BE2C (cell line): Measurements from ENCODE around the gene TM2D3.

Experiments
- DNase-seq: peaks from one replicate; pipeline ENCODE4 v3.0.0-alpha.2; 2020
- H3K27me3 ChIP-seq: fragments of 250-450 bp; sonication (Bioruptor Pico); 2 replicates; pipeline ENCODE4 v1.5.1; 2020; ENCODE audit warnings: mild to moderate bottlenecking
- H3K36me3 ChIP-seq: fragments of 250-450 bp; sonication (Bioruptor Pico); 2 replicates; pipeline ENCODE4 v1.5.1; 2020; ENCODE audit warnings: mild to moderate bottlenecking
- H3K4me1 ChIP-seq: fragments of 250-450 bp; sonication (Bioruptor Pico); 2 replicates; pipeline ENCODE4 v1.5.1; 2020
- H3K4me3 ChIP-seq: 2 replicates; pipeline ENCODE4 v1.5.1; 2011; ENCODE audit warnings: low read depth, low read length
- H3K9me3 ChIP-seq: fragments of 250-450 bp; sonication (Bioruptor Pico); 2 replicates; pipeline ENCODE4 v1.5.1; 2020
- TF ChIP-seq, protein P1 (sequence below): IDR thresholded peaks from 2 replicates; pipeline ENCODE4 v1.5.1; 2012; ENCODE audit warnings: mild to moderate bottlenecking, low read depth, low read length

The TM2D3 gene

DNA sequence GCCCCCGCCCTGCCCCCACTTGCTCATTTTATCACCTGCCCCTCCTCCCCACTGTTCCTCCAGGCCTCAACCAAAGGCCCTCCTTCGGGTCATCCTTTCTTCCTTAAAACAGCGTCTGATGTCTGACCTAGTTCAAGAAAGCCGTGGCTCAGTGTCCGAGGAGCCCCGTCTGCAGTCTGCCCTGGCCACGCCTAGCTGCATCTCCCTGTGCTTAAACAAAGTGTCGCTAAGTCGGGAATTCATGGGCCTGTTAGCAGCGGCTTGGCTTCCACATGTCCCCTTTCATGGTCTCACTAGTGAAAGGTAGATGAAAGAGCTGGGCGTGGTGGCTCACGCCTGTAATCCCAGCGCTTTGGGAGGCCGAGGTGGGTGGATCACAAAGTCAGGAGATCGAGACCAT lies 41.2 kb downstream of the TM2D3 start:
- Histone ChIP-seq H3K4me1 (peaks cover 30% of the 10 kb centered on the region), H3K27me3 (no peaks in the 10 kb centered on the region), H3K9me3 (no peaks in the 10 kb centered on the region), H3K36me3 (no peaks in the 10 kb centered on the region), H3K4me3 (no peak overlapping the region)
- TF ChIP-seq, protein P1, sequence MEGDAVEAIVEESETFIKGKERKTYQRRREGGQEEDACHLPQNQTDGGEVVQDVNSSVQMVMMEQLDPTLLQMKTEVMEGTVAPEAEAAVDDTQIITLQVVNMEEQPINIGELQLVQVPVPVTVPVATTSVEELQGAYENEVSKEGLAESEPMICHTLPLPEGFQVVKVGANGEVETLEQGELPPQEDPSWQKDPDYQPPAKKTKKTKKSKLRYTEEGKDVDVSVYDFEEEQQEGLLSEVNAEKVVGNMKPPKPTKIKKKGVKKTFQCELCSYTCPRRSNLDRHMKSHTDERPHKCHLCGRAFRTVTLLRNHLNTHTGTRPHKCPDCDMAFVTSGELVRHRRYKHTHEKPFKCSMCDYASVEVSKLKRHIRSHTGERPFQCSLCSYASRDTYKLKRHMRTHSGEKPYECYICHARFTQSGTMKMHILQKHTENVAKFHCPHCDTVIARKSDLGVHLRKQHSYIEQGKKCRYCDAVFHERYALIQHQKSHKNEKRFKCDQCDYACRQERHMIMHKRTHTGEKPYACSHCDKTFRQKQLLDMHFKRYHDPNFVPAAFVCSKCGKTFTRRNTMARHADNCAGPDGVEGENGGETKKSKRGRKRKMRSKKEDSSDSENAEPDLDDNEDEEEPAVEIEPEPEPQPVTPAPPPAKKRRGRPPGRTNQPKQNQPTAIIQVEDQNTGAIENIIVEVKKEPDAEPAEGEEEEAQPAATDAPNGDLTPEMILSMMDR = no peak
- no peak for DNase-seq

GRCh38 chr15:101610611-101611000 lies 41.6 kb downstream of the TM2D3 start:
- Histone ChIP-seq H3K4me1 (peaks cover 26% of the 10 kb centered on the region), H3K27me3 (no peaks in the 10 kb centered on the region)
- no peak for DNase-seq

DNA sequence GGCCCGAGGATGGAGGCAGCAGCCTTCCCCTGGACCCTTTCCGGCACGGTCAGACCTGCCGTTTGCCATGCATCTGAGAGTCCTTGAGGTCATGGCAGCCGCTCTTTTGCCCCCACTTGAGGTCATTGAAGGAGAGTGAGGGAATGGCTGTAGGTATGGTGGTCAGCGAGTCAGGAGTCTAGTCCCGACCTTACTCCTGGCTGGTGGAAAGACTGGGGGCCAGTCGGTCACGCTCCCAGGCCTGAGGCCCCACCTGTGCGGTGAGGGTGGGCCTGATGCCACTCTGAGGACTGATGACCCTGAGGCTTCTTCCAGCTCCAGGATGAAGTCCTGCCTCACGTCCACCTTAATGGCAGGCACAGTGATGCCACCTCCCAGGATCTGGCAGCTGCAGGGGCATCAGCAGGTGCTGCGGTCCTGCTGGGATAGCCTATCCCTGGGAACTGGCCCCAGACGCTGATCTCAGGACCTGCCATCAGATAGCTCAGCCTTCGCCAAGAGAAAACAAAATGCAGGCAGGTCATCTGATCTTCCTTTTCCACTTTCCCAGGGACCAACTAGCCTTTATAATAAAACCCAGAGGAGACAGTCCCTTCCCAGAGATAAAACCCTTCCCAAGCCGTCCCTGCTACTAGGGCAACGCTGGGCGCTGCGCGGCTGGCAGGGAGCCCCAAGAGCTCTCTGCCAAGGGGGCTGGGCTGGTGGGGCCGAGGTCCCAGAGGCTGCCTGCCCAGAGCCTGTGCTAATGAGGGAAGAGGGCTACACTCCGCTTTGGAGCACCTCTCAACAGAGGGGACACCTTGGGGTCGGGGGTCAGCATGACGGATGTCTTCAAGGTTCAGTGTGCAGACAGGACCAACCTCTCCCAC lies 42.2 kb downstream of the TM2D3 start:
- Histone ChIP-seq H3K4me1 (peaks cover 24% of the 10 kb centered on the region), H3K36me3 (no peaks in the 10 kb centered on the region), H3K4me3 (no peak overlapping the region), H3K9me3 (no peaks in the 10 kb centered on the region), H3K27me3 (no peaks in the 10 kb centered on the region)
- DNase-seq = no peak
- TF ChIP-seq, protein P1 = no peak

More at GRCh38 chr15:101610611-101611000, 41.6 kb downstream of the TM2D3 start:
- H3K9me3 ChIP-seq = no peaks in the 10 kb centered on the region
- TF ChIP-seq, protein P1 = no peak
- H3K4me3 ChIP-seq = no peak overlapping the region
- H3K36me3 ChIP-seq = no peaks in the 10 kb centered on the region

- Histone ChIP-seq H3K9me3 (no peaks in the 10 kb centered on the region), H3K4me1 (peaks cover 9% of the 10 kb centered on the region), H3K27me3 (no peaks in the 10 kb centered on the region), H3K4me3 (no peak overlapping the region), H3K36me3 (no peaks in the 10 kb centered on the region)
- no peak for DNase-seq
- TF ChIP-seq, protein P1 = no peak
Observed at GRCh38 chr15:101608201-101608600, 44.0 kb downstream of the TM2D3 start.

- no peaks in the 10 kb centered on the region for H3K36me3 ChIP-seq
- no peaks in the 10 kb centered on the region for H3K27me3 ChIP-seq
- no peak overlapping the region for H3K4me3 ChIP-seq
- no peaks in the 10 kb centered on the region for H3K9me3 ChIP-seq
- H3K4me1 ChIP-seq = no peaks in the 10 kb centered on the region; the same call in 1 of the 2 replicates
- TF ChIP-seq, protein P1 = no peak
- no peak for DNase-seq
Observed at GRCh38 chr15:101607108-101607507, 45.1 kb downstream of the TM2D3 start.
